ENCODE measurements around the gene ANKRD33B.

The ANKRD33B gene

DNA sequence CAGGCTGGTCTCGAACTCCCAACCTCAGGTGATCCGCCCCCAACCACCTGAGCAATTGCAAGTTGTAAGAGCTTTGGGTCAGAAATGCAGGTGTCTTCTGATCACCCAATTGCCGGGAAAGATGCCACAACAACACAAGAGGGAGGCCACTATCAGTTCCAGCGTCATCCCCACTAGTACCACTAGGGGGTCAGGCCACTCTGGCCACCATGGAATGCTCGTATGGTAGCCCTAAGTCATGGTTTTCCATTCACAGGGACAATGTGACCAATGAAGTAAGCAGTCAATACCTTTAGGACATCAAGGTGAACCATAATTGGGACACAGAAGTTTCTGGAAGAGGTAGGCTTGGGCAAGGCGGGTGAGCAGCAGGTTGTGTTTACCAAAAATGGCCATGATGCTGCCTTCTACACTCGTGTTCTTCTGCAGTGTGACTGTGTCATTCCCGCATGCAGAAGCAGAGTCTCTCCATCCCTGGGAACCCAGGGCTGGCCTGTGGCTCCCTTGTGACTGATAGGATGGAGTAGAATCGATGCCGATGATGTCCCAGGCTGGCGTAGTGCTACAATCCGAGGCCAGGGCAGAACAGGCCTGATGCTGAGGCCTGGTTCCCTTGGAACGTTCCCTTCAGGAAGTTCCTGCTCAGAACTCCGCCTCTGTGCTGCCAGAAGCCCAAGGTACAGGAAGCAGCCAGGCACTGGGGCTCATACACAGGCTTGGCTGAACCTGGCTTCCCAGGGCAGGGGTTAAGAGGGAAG lies 42.2 kb upstream of the ANKRD33B start:
- DNase-seq (ENCODE audit: extremely low spot score), result no peak
- TF ChIP-seq, protein P1, sequence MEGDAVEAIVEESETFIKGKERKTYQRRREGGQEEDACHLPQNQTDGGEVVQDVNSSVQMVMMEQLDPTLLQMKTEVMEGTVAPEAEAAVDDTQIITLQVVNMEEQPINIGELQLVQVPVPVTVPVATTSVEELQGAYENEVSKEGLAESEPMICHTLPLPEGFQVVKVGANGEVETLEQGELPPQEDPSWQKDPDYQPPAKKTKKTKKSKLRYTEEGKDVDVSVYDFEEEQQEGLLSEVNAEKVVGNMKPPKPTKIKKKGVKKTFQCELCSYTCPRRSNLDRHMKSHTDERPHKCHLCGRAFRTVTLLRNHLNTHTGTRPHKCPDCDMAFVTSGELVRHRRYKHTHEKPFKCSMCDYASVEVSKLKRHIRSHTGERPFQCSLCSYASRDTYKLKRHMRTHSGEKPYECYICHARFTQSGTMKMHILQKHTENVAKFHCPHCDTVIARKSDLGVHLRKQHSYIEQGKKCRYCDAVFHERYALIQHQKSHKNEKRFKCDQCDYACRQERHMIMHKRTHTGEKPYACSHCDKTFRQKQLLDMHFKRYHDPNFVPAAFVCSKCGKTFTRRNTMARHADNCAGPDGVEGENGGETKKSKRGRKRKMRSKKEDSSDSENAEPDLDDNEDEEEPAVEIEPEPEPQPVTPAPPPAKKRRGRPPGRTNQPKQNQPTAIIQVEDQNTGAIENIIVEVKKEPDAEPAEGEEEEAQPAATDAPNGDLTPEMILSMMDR (IDR thresholded peaks at IDR 0.05; ENCODE audit: control extremely low read depth, extremely low read depth, low read depth, missing control alignments), result no peak
- ChIA-PET CTCF (interaction anchor here (2.4 kb wide), 1 partner anchor 24 kb away, joined by 5 read pairs; no protein-coding TSS in a partner anchor), POLR2A (no interaction called here)

DNA sequence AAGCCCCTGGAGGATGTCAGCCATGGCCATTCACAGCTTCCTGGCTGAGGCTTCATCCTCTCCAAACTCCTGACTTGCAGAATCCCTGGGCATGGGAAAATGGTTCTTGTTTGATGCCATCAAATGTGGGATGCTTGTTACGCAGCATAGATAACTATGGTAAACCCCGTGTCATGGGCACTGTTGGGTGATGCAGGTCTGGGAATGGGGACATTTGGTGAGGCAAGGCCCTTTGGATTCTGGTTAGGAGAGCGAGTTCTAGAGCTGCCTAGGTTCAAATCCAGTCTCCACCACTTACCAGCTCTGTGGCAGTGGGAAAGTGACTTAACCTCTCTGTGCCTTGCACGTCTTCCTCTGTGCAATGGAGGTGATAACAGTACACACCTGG lies 41.7 kb upstream of the ANKRD33B start:
- POLR2A ChIA-PET, result no interaction called here
- no peak for DNase-seq (ENCODE audit: extremely low spot score)
- CTCF ChIA-PET, result no interaction called here

DNA sequence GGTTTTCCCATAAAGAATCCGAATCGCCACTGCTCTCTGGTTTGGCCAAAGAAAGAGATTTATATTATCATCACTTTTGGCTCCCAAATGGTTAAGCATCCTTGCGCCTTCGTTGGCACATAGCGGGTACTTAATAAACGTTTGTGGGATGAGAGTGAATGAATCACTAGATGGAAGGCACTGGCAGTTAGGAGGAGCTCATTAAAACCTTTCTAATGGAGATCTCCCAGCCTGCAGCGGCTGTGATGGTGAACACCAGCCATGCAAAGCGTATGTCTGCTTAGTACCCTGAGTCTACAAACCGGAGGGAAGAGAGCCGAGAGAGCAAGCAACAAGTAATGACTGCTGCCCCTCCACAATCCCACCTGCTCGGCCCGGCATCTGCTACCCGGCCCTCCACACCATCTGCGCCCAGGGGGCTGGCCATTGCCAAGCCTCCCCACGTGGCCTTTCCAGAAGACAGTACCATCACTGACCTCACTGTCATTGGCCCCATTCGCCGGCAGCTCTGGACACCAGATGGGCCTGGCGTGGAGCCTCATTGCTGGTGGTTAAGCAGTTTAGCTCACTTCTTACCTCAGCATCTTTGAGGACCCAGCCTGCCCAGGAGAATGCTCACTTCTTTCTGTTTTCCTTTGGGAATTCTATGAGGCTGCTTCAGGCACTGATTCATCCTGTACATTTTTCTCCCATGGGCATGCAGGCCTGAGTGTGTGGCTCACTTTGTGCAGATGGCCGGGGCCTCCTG lies 39.3 kb upstream of the ANKRD33B start:
- no peak for DNase-seq (ENCODE audit: extremely low spot score)
- ChIA-PET POLR2A (interaction anchor here (0.7 kb wide), 1 partner anchor 1005 kb away, joined by 6 read pairs; no protein-coding TSS in a partner anchor), CTCF (interaction anchor here (1.0 to 1.2 kb wide), 2 partner anchors 10 to 18 kb away, joined by 3 to 4 read pairs; no protein-coding TSS in a partner anchor)
- TF ChIP-seq, protein P1 (IDR thresholded peaks at IDR 0.05; ENCODE audit: control extremely low read depth, extremely low read depth, low read depth, missing control alignments), result no peak

More for the DNA sequence above, 41.7 kb upstream of the ANKRD33B start:
- TF ChIP-seq, protein P1 (IDR thresholded peaks at IDR 0.05; ENCODE audit: control extremely low read depth, extremely low read depth, low read depth, missing control alignments), result no peak

DNA sequence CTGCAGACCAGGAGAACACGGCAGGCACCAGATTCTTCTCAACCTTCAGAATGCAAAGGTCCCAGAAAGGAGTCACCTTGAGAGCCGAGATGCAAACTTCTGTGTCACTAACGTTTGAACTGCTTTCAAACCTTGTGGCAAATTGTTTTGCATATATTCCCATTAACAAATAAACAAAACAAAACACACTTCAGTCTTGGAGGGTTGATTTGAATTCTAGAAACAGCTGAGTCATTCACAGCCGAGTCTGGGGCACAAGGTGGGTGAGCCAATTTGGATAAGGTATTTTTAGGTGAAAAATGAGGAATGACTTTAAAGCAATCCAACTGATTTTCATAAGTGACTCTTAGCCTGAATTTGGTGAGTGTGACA lies 38.8 kb upstream of the ANKRD33B start:
- no peak for DNase-seq (ENCODE audit: extremely low spot score)
- POLR2A ChIA-PET, result no interaction called here
- TF ChIP-seq, protein P1 (IDR thresholded peaks at IDR 0.05; ENCODE audit: control extremely low read depth, extremely low read depth, low read depth, missing control alignments), result no peak
- CTCF ChIA-PET, result interaction anchor here (1.0 kb wide), 1 partner anchor 9 kb away, joined by 3 read pairs; no protein-coding TSS in a partner anchor

DNA sequence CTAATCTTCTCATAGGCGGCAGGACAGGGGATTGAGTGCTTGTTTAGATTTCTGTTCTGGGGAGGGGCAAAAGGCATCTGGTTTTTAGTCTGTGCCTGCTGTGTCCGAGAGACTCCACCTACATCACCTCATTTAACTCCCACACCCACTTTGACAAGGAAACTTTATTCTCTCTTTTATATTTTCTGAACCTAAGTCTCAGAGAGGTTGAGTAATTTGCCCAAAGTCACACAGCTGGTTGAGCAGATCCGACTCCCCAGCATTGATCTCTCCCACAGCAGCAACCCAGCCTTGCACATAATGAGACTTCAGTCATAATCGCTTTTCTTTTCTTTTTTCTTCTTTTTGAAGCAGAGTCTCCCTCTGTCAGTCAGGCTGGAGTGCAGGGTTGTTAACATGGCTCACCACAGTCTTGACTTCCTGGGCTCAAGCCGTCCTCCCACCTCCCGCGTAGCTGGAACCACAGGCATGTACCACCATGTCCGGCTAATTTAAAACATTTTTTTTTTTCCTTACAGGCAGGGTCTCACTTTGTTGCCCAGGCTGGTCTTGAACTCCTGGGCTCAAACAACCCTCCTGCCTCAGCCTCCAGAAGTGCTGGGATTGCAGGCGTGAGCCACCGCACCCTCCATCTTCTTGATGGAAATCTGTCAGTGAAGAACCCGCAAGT lies 36.5 kb upstream of the ANKRD33B start:
- CTCF ChIA-PET, result interaction anchor here (1.0 kb wide), 1 partner anchor 21 kb away, joined by 3 read pairs; no protein-coding TSS in a partner anchor
- TF ChIP-seq, protein P1 (IDR thresholded peaks at IDR 0.05; ENCODE audit: control extremely low read depth, extremely low read depth, low read depth, missing control alignments), result no peak
- DNase-seq (ENCODE audit: extremely low spot score), result no peak

More for the DNA sequence above, 36.5 kb upstream of the ANKRD33B start:
- POLR2A ChIA-PET, result no interaction called here
